OCI-LY7 (cell line): ENCODE measurements around the gene SCYGR7. TPM values are rescaled to one million over a fixed set of nuclear protein-coding genes. Genes with fewer than 3 reads are reported as not detected.

Experiments used
- BruUV-seq: library from RNA; stranded (reverse); fragments of 400-500 nt; replicated peaks from 2 replicates; lab custom pipeline; 2021; lab: Mats Ljungman, UMichigan
- CTCF ChIA-PET: fragments of 300-600 bp; sonication (Branson Sonifier 250); formaldehyde crosslinking; loops from one replicate; lab custom pipeline; 2022; ENCODE audit warnings: antibody characterized with exemption; ENCODE audit not compliant: unreplicated experiment; lab: Charles Lee
- POLR2A ChIA-PET: fragments of 300-600 bp; sonication (Branson Sonifier 250); formaldehyde crosslinking; loops from one replicate; lab custom pipeline; 2022; ENCODE audit warnings: antibody characterized with exemption; lab: Charles Lee
- DNase-seq: peaks from one replicate; pipeline ENCODE4 v3.0.0-alpha.2; 2015; ENCODE audit warnings: low spot score
- H2AFZ ChIP-seq: fragments of 200-600 bp; sonication (generic), shearing (Covaris generic); 2 replicates; pipeline ENCODE4 v1.6.1; 2014; ENCODE audit warnings: mild to moderate bottlenecking, antibody characterized with exemption, low read length, moderate library complexity
- H3K27ac ChIP-seq: fragments of 200-600 bp; sonication (generic); 2 replicates; pipeline ENCODE4 v1.5.1; 2014; ENCODE audit warnings: mixed run types, low read depth, mild to moderate bottlenecking, moderate library complexity, low read length, inconsistent platforms; ENCODE audit not compliant: poor library complexity, severe bottlenecking
- H3K36me3 ChIP-seq: fragments of 200-600 bp; sonication (generic); 2 replicates; pipeline ENCODE4 v1.6.1; 2014; ENCODE audit warnings: mild to moderate bottlenecking, antibody characterized with exemption, low read length, moderate library complexity, mixed read lengths; ENCODE audit not compliant: insufficient read depth
- H3K4me1 ChIP-seq: fragments of 200-600 bp; sonication (generic); 2 replicates; pipeline ENCODE4 v1.5.1; 2014; ENCODE audit warnings: mild to moderate bottlenecking, low read length; ENCODE audit not compliant: insufficient read depth, poor library complexity, severe bottlenecking
- H3K4me2 ChIP-seq: fragments of 200-600 bp; sonication (generic); 2 replicates; pipeline ENCODE4 v1.6.1; 2014; ENCODE audit warnings: mild to moderate bottlenecking, low read length
- H3K4me3 ChIP-seq: fragments of 200-600 bp; sonication (generic); 2 replicates; pipeline ENCODE4 v1.5.1; 2014; ENCODE audit warnings: mild to moderate bottlenecking, low read depth, low read length; ENCODE audit not compliant: poor library complexity, severe bottlenecking
- H3K79me2 ChIP-seq: fragments of 200-600 bp; sonication (generic); 2 replicates; pipeline ENCODE4 v1.6.1; 2016; ENCODE audit warnings: low read depth, mild to moderate bottlenecking, low read length, moderate library complexity, mixed read lengths; ENCODE audit not compliant: insufficient read depth
- H3K9me2 ChIP-seq: fragments of 200-600 bp; sonication (generic); 2 replicates; pipeline ENCODE4 v1.6.1; 2016; ENCODE audit warnings: mild to moderate bottlenecking, low read length, mixed read lengths; ENCODE audit not compliant: insufficient read depth
- H3K9me3 ChIP-seq: fragments of 200-600 bp; sonication (generic); 2 replicates; pipeline ENCODE4 v1.6.1; 2014; ENCODE audit warnings: mild to moderate bottlenecking, mixed run types, low read length, mixed read lengths
- H4K20me1 ChIP-seq: fragments of 200-600 bp; sonication (generic); 2 replicates; pipeline ENCODE4 v1.6.1; 2014; ENCODE audit warnings: mild to moderate bottlenecking, antibody characterized with exemption, low read length, moderate library complexity, mixed read lengths; ENCODE audit not compliant: insufficient read depth
- CTCF ChIP-seq: fragments of 200-600 bp; sonication (generic); conservative IDR thresholded peaks from 2 replicates; pipeline ENCODE4 v1.5.1; 2014; ENCODE audit warnings: mild to moderate bottlenecking, antibody characterized with exemption, low read length, moderate library complexity, mixed read lengths
- EZH2phosphoT487 ChIP-seq: fragments of 200-600 bp; sonication (generic); IDR thresholded peaks from 2 replicates; pipeline ENCODE4 v1.6.1; 2018; ENCODE audit warnings: low read depth, borderline replicate concordance, mild to moderate bottlenecking, mixed run types, antibody characterized with exemption, low read length, moderate library complexity, mixed read lengths
- intact Hi-C: fragments of 100-400 bp; cut with micrococcal nuclease; formaldehyde crosslinking; loops from one replicate; pipeline ENCODE4 v1.10.0; 2022; ENCODE audit not compliant: unreplicated experiment
- small RNA-seq: library from RNA; depleted of rRNA; stranded (forward); fragments of <200 nt; gene quantifications from one replicate; pipeline ENCODE3, GENCODE V24; 2014
- total RNA-seq, 2 experiments: library from RNA; depleted of rRNA in 1 of 2; stranded (reverse); fragments of >200 nt in 1 of 2; shearing (Covaris generic) in 1 of 2; gene quantifications; 2 replicates each; pipeline ENCODE4 v1.2.3, GENCODE V29; 2014 to 2022

The SCYGR7 gene
- total RNA-seq, 2 experiments from 2014 or later, result not detected

GRCh38 chr2:227774895-227775842, 47.0 kb downstream of the SCYGR7 start:
- POLR2A ChIA-PET, result no interaction called here

More at GRCh38 chr2:227774895-227775842, 47.0 kb downstream of the SCYGR7 start:
- no peaks in the 10 kb centered on the region for H3K9me3 ChIP-seq
- H3K27ac ChIP-seq, result no peak overlapping the region
- no peaks in the 10 kb centered on the region for H4K20me1 ChIP-seq
- DNase-seq, result no peak
- H3K36me3 ChIP-seq, result no peaks in the 10 kb centered on the region
- no peaks in the 10 kb centered on the region for H3K4me1 ChIP-seq
- no TSS peak for BruUV-seq
- no peaks in the 10 kb centered on the region for H3K9me2 ChIP-seq
- H3K4me2 ChIP-seq, result no peak overlapping the region
- intact Hi-C loops, result no loop called here
- H3K79me2 ChIP-seq, result no peaks in the 10 kb centered on the region
- no peak overlapping the region for H2AFZ ChIP-seq
- TF ChIP-seq CTCF (no peak), EZH2phosphoT487 (no peak)
- CTCF ChIA-PET, result interaction anchor here (0.5 kb wide), 1 partner anchor 310 kb away, joined by 5 read pairs; no protein-coding TSS in a partner anchor
- no peak overlapping the region for H3K4me3 ChIP-seq

Small RNA genes within 50 kb of the gene (small RNA-seq; reads per million reads assigned to genes)
- gene RNA5SP121 (0.83 reads per million, percentile 38 among the genes with 10 or more reads in this experiment), gene SNRPGP8 (not detected)

Other genes starting within 250 kb of the SCYGR7 start
- not detected in 2 replicates for gene SCYGR2, start 129.4 kb upstream of the SCYGR7 start, total RNA-seq (2014; rRNA removed; shearing (Covaris generic))
- not detected in 2 replicates for gene SCYGR2, start 129.4 kb upstream of the SCYGR7 start, total RNA-seq (2022)
- not detected in 2 replicates for gene SCYGR3, start 113.5 kb upstream of the SCYGR7 start, total RNA-seq (2014; rRNA removed; shearing (Covaris generic))
- not detected in 2 replicates for gene SCYGR3, start 113.5 kb upstream of the SCYGR7 start, total RNA-seq (2022)
- not detected in 2 replicates for gene SCYGR4, start 110.8 kb upstream of the SCYGR7 start, total RNA-seq (2014; rRNA removed; shearing (Covaris generic))
- not detected in 2 replicates for gene SCYGR4, start 110.8 kb upstream of the SCYGR7 start, total RNA-seq (2022)
- not detected in 2 replicates for gene SCYGR5, start 61.5 kb upstream of the SCYGR7 start, total RNA-seq (2014; rRNA removed; shearing (Covaris generic))
- not detected in 2 replicates for gene SCYGR5, start 61.5 kb upstream of the SCYGR7 start, total RNA-seq (2022)
- gene SLC19A3, start 10.3 kb upstream of the SCYGR7 start, total RNA-seq (2014; rRNA removed; shearing (Covaris generic)), result not detected in 2 replicates
- not detected in 2 replicates for gene SLC19A3, start 10.3 kb upstream of the SCYGR7 start, total RNA-seq (2022)
- gene SCYGR6, start 3.6 kb upstream of the SCYGR7 start, total RNA-seq (2014; rRNA removed; shearing (Covaris generic)), result not detected in 2 replicates
- not detected in 2 replicates for gene SCYGR6, start 3.6 kb upstream of the SCYGR7 start, total RNA-seq (2022)
- gene SCYGR8, start 17.6 kb downstream of the SCYGR7 start, total RNA-seq (2014; rRNA removed; shearing (Covaris generic)), result not detected in 2 replicates
- gene SCYGR8, start 17.6 kb downstream of the SCYGR7 start, total RNA-seq (2022), result not detected in 2 replicates
- gene CCL20, start 85.5 kb downstream of the SCYGR7 start, total RNA-seq (2014; rRNA removed; shearing (Covaris generic)), result not detected in 2 replicates
- not detected in 2 replicates for gene CCL20, start 85.5 kb downstream of the SCYGR7 start, total RNA-seq (2022)
- not detected in 2 replicates for gene DAW1, start 143.3 kb downstream of the SCYGR7 start, total RNA-seq (2014; rRNA removed; shearing (Covaris generic))
- gene DAW1, start 143.3 kb downstream of the SCYGR7 start, total RNA-seq (2022), result not detected in 2 replicates